SU-DHL-6 (cell line): Measurements from ENCODE around the gene MED23.

ENCODE experiments used
- EZH2phosphoT487 ChIP-seq: fragments of 200-600 bp; sonication (generic), shearing (Covaris generic); conservative IDR thresholded peaks from 2 replicates; pipeline ENCODE4 v1.6.1; 2018; ENCODE audit warnings: mild to moderate bottlenecking, antibody characterized with exemption, low read length, moderate library complexity, mixed read lengths
- TF ChIP-seq, protein P1 (sequence below): fragments of 200-600 bp; sonication (generic); IDR thresholded peaks from one replicate; pipeline ENCODE4 v1.5.1; 2017; ENCODE audit warnings: antibody characterized with exemption, mild to moderate bottlenecking, low read length, moderate library complexity; ENCODE audit not compliant: insufficient read depth, poor library complexity, severe bottlenecking

DNA sequence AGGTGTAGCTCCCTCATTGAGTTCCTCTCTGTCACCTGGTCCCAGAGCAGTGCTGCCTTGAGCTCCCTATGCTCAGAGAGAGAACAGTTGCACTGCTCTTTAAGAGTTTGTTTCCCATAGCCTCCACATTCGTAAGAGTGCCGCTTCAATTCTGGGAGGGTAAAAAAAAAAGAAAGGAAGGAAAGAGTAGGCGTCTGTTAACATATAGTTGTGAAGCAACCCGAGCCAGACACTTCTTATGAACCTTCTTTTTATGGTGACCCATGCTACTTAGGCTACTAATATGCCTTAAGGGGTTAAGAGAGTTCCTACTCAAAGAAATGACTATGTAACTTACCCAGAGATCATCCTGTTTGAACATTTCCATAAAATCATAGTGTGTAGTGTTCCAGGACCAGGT, 59.3 kb downstream of the MED23 start:
- TF ChIP-seq, protein P1, sequence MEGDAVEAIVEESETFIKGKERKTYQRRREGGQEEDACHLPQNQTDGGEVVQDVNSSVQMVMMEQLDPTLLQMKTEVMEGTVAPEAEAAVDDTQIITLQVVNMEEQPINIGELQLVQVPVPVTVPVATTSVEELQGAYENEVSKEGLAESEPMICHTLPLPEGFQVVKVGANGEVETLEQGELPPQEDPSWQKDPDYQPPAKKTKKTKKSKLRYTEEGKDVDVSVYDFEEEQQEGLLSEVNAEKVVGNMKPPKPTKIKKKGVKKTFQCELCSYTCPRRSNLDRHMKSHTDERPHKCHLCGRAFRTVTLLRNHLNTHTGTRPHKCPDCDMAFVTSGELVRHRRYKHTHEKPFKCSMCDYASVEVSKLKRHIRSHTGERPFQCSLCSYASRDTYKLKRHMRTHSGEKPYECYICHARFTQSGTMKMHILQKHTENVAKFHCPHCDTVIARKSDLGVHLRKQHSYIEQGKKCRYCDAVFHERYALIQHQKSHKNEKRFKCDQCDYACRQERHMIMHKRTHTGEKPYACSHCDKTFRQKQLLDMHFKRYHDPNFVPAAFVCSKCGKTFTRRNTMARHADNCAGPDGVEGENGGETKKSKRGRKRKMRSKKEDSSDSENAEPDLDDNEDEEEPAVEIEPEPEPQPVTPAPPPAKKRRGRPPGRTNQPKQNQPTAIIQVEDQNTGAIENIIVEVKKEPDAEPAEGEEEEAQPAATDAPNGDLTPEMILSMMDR, result no peak
- TF ChIP-seq EZH2phosphoT487, result no peak
